Transverse colon (tissue), 4 donors: ENCODE measurements around the gene GPR137C.

ENCODE experiments used
- EP300 ChIP-seq: sonication (generic); formaldehyde crosslinking; IDR thresholded peaks from one replicate; pipeline ENCODE4 v1.6.1; 2017; ENCODE audit warnings: antibody characterized with exemption, low read depth
- POLR2A ChIP-seq: fragments of 450-650 bp; IDR thresholded peaks from one replicate; pipeline ENCODE4 v1.6.1; 2016; ENCODE audit warnings: antibody characterized with exemption, mild to moderate bottlenecking, moderate library complexity
- POLR2AphosphoS5 ChIP-seq, 3 donors: sonication (generic); formaldehyde crosslinking; IDR thresholded peaks; one replicate each; pipeline ENCODE4 v1.6.1; 2016; ENCODE audit warnings: antibody characterized with exemption in 3 of 3
- TF ChIP-seq, protein P1 (sequence below), 5 experiments: fragments of 200-600 bp in 3 of 5; fragments of 450-650 bp in 2 of 5; sonication (generic) in 3 of 5; IDR thresholded peaks; 1 replicate in 2 of 5; 2 replicates in 3 of 5; pipeline ENCODE4 v1.5.1; 2016 to 2017; ENCODE audit warnings: antibody characterized with exemption in 5 of 5, inconsistent platforms in 3 of 5, mild to moderate bottlenecking in 2 of 5, moderate library complexity in 1 of 5

DNA sequence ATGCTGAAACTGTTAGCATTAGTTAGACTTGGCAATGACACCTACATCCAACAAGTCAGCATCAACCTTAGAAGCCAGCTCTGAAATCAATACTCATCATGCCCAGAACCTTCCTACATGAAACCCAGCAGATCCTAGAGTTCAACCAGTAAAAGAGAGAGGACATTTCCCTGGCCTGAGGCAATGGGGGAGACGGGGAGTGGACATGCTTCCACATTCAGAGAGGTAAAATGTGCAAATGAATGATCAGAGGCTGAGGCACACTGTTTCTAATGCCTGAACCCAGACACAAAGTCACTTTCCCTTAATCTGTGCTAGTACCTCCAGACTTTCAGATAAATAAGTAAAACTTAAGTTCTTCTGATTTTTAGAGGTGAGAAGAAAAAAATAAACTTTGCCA is 108.2 kb downstream of the GPR137C start:
- TF ChIP-seq POLR2A (no peak), EP300 (no peak), POLR2AphosphoS5 (IDR thresholded peaks at IDR 0.05) (no peak)
- TF ChIP-seq, protein P1, sequence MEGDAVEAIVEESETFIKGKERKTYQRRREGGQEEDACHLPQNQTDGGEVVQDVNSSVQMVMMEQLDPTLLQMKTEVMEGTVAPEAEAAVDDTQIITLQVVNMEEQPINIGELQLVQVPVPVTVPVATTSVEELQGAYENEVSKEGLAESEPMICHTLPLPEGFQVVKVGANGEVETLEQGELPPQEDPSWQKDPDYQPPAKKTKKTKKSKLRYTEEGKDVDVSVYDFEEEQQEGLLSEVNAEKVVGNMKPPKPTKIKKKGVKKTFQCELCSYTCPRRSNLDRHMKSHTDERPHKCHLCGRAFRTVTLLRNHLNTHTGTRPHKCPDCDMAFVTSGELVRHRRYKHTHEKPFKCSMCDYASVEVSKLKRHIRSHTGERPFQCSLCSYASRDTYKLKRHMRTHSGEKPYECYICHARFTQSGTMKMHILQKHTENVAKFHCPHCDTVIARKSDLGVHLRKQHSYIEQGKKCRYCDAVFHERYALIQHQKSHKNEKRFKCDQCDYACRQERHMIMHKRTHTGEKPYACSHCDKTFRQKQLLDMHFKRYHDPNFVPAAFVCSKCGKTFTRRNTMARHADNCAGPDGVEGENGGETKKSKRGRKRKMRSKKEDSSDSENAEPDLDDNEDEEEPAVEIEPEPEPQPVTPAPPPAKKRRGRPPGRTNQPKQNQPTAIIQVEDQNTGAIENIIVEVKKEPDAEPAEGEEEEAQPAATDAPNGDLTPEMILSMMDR (IDR thresholded peaks at IDR 0.05): no peak
